Spleen (tissue), 11 donors: Measurements from ENCODE around the gene WBP1L. TPM values are rescaled to one million over a fixed set of nuclear protein-coding genes. Genes with fewer than 3 reads are reported as not detected.

Source experiments
- DNase-seq: peaks from one replicate; pipeline ENCODE4 v3.0.0-alpha.2; 2020
- H3K27ac ChIP-seq, 8 donors: fragments of 200-600 bp; sonication (generic) in 7 of 8; 1 replicate in 4 of 8; 2 replicates in 4 of 8; pipeline versions ENCODE4 v1.5.0 to v1.8.0; 2016 to 2021; ENCODE audit warnings: inconsistent platforms in 4 of 8, mild to moderate bottlenecking in 4 of 8, moderate library complexity in 1 of 8
- H3K27me3 ChIP-seq, 7 donors: fragments of 200-600 bp; sonication (generic) in 6 of 7; replicated peaks in 1 of 7; 1 replicate in 4 of 7; 2 replicates in 3 of 7; pipeline versions ENCODE4 v1.5.0 to v1.8.0; 2016 to 2021; ENCODE audit warnings: inconsistent platforms in 3 of 7, mild to moderate bottlenecking in 1 of 7
- H3K36me3 ChIP-seq, 6 donors: fragments of 200-600 bp; sonication (generic) in 5 of 6; 1 replicate in 4 of 6; 2 replicates in 2 of 6; pipeline versions ENCODE4 v1.5.0 to v1.8.0; 2016 to 2021; ENCODE audit warnings: inconsistent platforms in 2 of 6
- H3K4me1 ChIP-seq, 6 donors: fragments of 200-600 bp; sonication (generic) in 5 of 6; 1 replicate in 3 of 6; 2 replicates in 3 of 6; pipeline versions ENCODE4 v1.5.0 to v1.8.0; 2016 to 2021; ENCODE audit warnings: inconsistent platforms in 3 of 6
- H3K4me3 ChIP-seq, 8 donors: fragments of 200-600 bp; sonication (generic) in 7 of 8; 1 replicate in 4 of 8; 2 replicates in 4 of 8; pipeline versions ENCODE4 v1.5.0 to v1.8.0; 2016 to 2021; ENCODE audit warnings: inconsistent platforms in 4 of 8, mild to moderate bottlenecking in 4 of 8, moderate library complexity in 2 of 8
- H3K9me3 ChIP-seq, 8 donors: fragments of 200-600 bp; sonication (generic) in 7 of 8; 1 replicate in 4 of 8; 2 replicates in 4 of 8; pipeline versions ENCODE4 v1.5.0 to v1.8.0; 2016 to 2021; ENCODE audit warnings: inconsistent platforms in 4 of 8
- POLR2A ChIP-seq, 3 donors: fragments of 450-650 bp; IDR thresholded peaks; one replicate each; pipeline ENCODE4 v1.5.1; 2017; ENCODE audit warnings: antibody characterized with exemption in 3 of 3, mild to moderate bottlenecking in 1 of 3
- POLR2AphosphoS5 ChIP-seq, 3 donors: sonication (generic); formaldehyde crosslinking; IDR thresholded peaks; one replicate each; pipeline ENCODE4 v1.5.1; 2017; ENCODE audit warnings: antibody characterized with exemption in 3 of 3
- WGBS, 5 donors: extraction: QIAGEN DNeasy Blood & Tissue Kit in 3 of 5; methylation state at CpG; one replicate each; pipeline versions ENCODE4 v1.1.5 to v1.1.7; 2013 to 2018; 5-methylcytosine and 5-hydroxymethylcytosine counted together
- intact Hi-C: fragments of 100-400 bp; cut with DNase I; formaldehyde crosslinking; loops from one replicate; pipeline ENCODE4 v1.15.0; 2023; ENCODE audit warnings: low total_unique reads
- polyA plus RNA-seq, 3 donors: library from polyadenylated mRNA; stranded (reverse); fragments of 200-250 nt; gene quantifications; one replicate each; pipeline ENCODE4 v1.2.1, GENCODE V29; 2013
- total RNA-seq, 7 donors: library from RNA; depleted of rRNA in 3 of 7; stranded (reverse); fragments of >200 nt in 3 of 7; fragmentation: NEBNext Ultra II Directional in 4 of 7; extraction: Animal tissue kit (Norgen Biotek cat#: 25700) in 4 of 7; gene quantifications; one replicate each; pipeline versions ENCODE4 v1.1.0 to v1.2.1, GENCODE V29; 2016 to 2021
- TF ChIP-seq, protein P1 (sequence below), 11 experiments: fragments of 200-600 bp in 7 of 11; fragments of 450-650 bp in 4 of 11; sonication (generic) in 4 of 11; IDR thresholded peaks in 8 of 11; conservative IDR thresholded peaks in 3 of 11; 1 replicate in 7 of 11; 2 replicates in 4 of 11; pipeline versions ENCODE4 v1.4.0 to v1.8.0; 2016 to 2021; ENCODE audit warnings: antibody characterized with exemption in 11 of 11, inconsistent platforms in 4 of 11, mild to moderate bottlenecking in 1 of 11
- donor health status: healthy with polysubstance abuse.
- donor health status: DM: no; HTN: no; CAD: no; lungs with moderate emphysema.
- donor health status: DM: no; HTN: no; CAD: no.
- donor health status: Bipolar disorder and iron deficiency.
- donor health status: healthy.
- donor health status: DM: no; HTN: no; CAD: no.
- donor health status: DM: yes; HTN: yes; CAD: no.

WBP1L gene
- total and polyA plus RNA-seq, 10 donors: 15.9 to 149 (median 49.2) TPM

DNA sequence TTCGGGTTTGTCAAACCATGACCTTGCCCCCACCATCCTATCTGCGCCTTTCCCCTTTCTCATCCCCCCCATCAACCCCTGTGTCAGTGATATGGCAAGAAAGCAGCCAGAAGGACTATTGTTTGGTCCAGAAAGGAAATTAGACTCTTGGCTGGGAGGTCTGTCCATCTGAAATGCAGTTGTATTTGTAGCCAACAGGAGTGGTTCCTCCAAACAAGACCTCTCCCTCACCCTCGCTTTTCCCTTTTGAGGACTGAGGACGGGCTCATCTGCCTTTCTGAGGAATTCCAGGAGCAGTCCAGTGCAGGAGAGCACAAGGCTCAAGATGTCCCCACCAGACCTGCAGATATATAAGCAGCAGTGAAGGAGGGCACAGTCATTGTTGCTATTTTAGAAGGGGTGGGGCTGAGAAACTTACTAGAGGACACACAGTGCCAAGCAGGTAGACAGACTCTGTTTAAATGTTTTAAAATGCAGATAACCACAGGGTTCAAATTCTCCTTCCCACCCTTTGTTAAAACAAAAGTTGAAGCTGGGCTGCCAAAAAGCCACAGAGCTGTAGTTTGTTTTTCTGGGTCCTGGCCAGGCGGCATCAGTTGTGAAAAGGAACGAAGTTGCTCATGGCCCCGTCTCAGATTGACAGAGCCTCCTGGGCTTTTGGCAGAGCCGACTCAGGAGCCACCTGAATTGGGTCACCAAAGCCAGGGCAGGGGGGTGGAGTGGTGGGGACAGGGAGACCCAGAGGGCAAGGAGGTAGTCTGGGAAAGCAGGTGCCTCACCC, 56.1 kb downstream of the WBP1L start:
- H3K27ac ChIP-seq: peak overlapping the region in 7 of 8 donors; percentile 63 to 79 (median 69)
- no peak overlapping the region for H3K4me3 ChIP-seq
- no peaks in the 10 kb centered on the region for H3K9me3 ChIP-seq
- intact Hi-C loops: no loop called here
- WGBS, 5 donors: 82 to 89% (median 84%) methylated on average over 8 of the region's 8 CpGs
- H3K36me3 ChIP-seq: peaks cover 3 to 69% (median 28%) of the 10 kb centered on the region in 6 donors
- TF ChIP-seq POLR2AphosphoS5 (IDR thresholded peaks at IDR 0.05) (no peak), POLR2A (IDR thresholded peaks at IDR 0.05) (no peak)
- TF ChIP-seq, protein P1, sequence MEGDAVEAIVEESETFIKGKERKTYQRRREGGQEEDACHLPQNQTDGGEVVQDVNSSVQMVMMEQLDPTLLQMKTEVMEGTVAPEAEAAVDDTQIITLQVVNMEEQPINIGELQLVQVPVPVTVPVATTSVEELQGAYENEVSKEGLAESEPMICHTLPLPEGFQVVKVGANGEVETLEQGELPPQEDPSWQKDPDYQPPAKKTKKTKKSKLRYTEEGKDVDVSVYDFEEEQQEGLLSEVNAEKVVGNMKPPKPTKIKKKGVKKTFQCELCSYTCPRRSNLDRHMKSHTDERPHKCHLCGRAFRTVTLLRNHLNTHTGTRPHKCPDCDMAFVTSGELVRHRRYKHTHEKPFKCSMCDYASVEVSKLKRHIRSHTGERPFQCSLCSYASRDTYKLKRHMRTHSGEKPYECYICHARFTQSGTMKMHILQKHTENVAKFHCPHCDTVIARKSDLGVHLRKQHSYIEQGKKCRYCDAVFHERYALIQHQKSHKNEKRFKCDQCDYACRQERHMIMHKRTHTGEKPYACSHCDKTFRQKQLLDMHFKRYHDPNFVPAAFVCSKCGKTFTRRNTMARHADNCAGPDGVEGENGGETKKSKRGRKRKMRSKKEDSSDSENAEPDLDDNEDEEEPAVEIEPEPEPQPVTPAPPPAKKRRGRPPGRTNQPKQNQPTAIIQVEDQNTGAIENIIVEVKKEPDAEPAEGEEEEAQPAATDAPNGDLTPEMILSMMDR (IDR thresholded peaks at IDR 0.05 in 8 of 11, conservative IDR thresholded peaks at IDR 0.05 in 3 of 11): no peak
- DNase-seq: no peak
- peaks cover 43 to 83% (median 69%) of the 10 kb centered on the region in 6 donors for H3K4me1 ChIP-seq
- no peaks in the 10 kb centered on the region for H3K27me3 ChIP-seq

DNA sequence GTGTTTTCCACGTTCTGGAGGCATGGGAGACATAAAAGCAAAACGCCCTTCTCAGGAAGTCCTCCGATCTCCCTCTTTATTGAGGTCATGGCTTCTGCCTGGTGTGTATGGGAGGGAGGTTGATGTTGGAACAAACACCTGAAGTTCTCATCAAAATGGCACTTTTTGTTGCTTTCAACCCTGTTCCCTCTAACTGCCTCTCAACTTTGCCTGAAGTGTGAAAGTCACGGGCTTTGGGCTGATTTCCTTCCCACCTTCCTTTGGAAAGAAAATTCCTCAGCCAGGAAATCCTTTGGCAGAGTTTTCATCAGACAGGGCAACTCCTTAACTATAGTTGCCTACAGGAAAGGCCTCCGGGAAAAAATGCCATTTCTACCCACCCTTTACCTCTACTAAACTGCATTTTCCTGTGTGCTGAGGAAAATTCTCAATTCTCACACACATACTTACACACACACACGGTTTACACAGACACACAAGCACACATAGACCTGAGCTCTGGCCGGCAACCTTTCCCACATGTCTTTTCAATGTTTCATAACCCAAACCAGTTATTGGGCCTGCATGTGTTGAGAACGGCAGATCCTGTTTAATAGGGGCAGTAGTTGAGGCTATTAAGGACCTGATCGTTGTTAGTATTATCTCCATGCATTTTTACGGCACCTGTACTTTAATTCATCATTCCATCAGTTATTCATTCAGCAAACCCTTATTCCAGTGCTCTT, 57.0 kb downstream of the WBP1L start:
- H3K4me1 ChIP-seq: peaks cover 36 to 74% (median 60%) of the 10 kb centered on the region in 6 donors
- intact Hi-C loops: no loop called here
- peaks cover 3 to 78% (median 29%) of the 10 kb centered on the region in 6 donors for H3K36me3 ChIP-seq
- H3K27me3 ChIP-seq: no peaks in the 10 kb centered on the region
- peak overlapping the region; percentile 55 to 79 (median 68) for H3K27ac ChIP-seq
- TF ChIP-seq POLR2A (IDR thresholded peaks at IDR 0.05) (no peak), POLR2AphosphoS5 (IDR thresholded peaks at IDR 0.05) (no peak)
- TF ChIP-seq, protein P1 (IDR thresholded peaks at IDR 0.05 in 8 of 11, conservative IDR thresholded peaks at IDR 0.05 in 3 of 11): no peak
- no peak for DNase-seq
- H3K9me3 ChIP-seq: no peaks in the 10 kb centered on the region
- H3K4me3 ChIP-seq: no peak overlapping the region
- whole genome bisulfite sequencing, 5 donors: 60 to 83% (median 71%) methylated on average over 10 of the region's 10 CpGs

DNA sequence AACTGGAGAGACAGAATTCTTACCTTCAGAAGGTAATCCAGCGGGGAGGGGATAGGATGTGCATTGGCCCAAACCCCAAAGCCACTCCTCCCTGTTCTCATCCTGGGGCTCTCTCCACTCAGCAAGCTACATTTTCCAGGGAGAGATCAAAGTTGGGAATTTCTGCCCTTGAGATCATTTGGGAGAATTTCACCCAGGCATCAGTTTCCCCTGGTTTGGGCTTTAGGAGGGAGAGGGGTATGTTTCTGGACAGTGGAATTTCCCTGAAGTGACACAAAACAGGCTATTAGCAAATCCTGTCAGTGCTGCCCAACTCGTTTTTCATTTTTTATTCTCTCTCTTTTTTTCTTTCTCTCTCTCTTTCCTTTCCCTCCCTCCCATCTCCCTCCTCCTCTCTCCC, 57.7 kb downstream of the WBP1L start:
- TF ChIP-seq POLR2A (IDR thresholded peaks at IDR 0.05) (no peak), POLR2AphosphoS5 (IDR thresholded peaks at IDR 0.05) (no peak)
- TF ChIP-seq, protein P1 (IDR thresholded peaks at IDR 0.05 in 8 of 11, conservative IDR thresholded peaks at IDR 0.05 in 3 of 11): no peak
- H3K36me3 ChIP-seq: peaks cover 3 to 85% (median 29%) of the 10 kb centered on the region in 6 donors
- no peak overlapping the region for H3K4me3 ChIP-seq
- H3K27ac ChIP-seq: peak overlapping the region; percentile 29 to 79 (median 68)
- H3K27me3 ChIP-seq: no peaks in the 10 kb centered on the region
- DNase-seq: no peak
- no peaks in the 10 kb centered on the region for H3K9me3 ChIP-seq
- intact Hi-C loops: no loop called here
- WGBS, 5 donors: 46 to 69% (median 55%) methylated on average over 2 of the region's 2 CpGs
- H3K4me1 ChIP-seq: peaks cover 29 to 70% (median 53%) of the 10 kb centered on the region in 6 donors

GRCh38 chr10:102801978-102802377, 58.2 kb downstream of the WBP1L start:
- intact Hi-C loops: no loop called here
- H3K27me3 ChIP-seq: no peaks in the 10 kb centered on the region
- 43 to 85% (median 66%) methylated on average over 3 of the region's 3 CpGs for WGBS, 5 donors
- TF ChIP-seq POLR2A (IDR thresholded peaks at IDR 0.05) (no peak), POLR2AphosphoS5 (IDR thresholded peaks at IDR 0.05) (no peak)
- TF ChIP-seq, protein P1 (IDR thresholded peaks at IDR 0.05 in 8 of 11, conservative IDR thresholded peaks at IDR 0.05 in 3 of 11): no peak
- peak overlapping the region; percentile 29 to 79 (median 74) for H3K27ac ChIP-seq
- no peaks in the 10 kb centered on the region for H3K9me3 ChIP-seq
- no peak for DNase-seq
- H3K4me3 ChIP-seq: no peak overlapping the region
- peaks cover 3 to 87% (median 29%) of the 10 kb centered on the region in 6 donors for H3K36me3 ChIP-seq
- peaks cover 24 to 70% (median 48%) of the 10 kb centered on the region in 6 donors for H3K4me1 ChIP-seq
